ENCODE results near the gene KAZALD1. TPM values are rescaled to one million over a fixed set of nuclear protein-coding genes. Genes with fewer than 3 reads are reported as not detected.

Gene KAZALD1
- polyA plus RNA-seq, 2 donors, result 0.81 to 1.4 TPM

- Histone ChIP-seq H3K36me3 (ENCODE audit: control insufficient read depth in 2 of 2, insufficient read depth in 2 of 2, low read length in 1 of 2) (no peaks in the 10 kb centered on the region), H3K9me3 (ENCODE audit: control insufficient read depth in 2 of 2, insufficient read depth in 1 of 2, low read depth in 1 of 2, low read length in 1 of 2) (no peaks in the 10 kb centered on the region), H3K4me1 (ENCODE audit: control insufficient read depth in 2 of 2, insufficient read depth in 2 of 2, low read length in 1 of 2) (peaks cover 0 to under 1% of the 10 kb centered on the region in 2 donors), H3K27me3 (ENCODE audit: control insufficient read depth in 1 of 2, insufficient read depth in 2 of 2, low read length in 2 of 2) (no peaks in the 10 kb centered on the region), H3K27ac (ENCODE audit: low read depth in 2 of 2, low read length in 1 of 2) (no peak overlapping the region), H3K4me3 (ENCODE audit: low read depth in 1 of 2, low read length in 2 of 2) (no peak overlapping the region)
- 79% methylated on average over 4 of the region's 4 CpGs for WGBS, 2 donors
Observed at GRCh38 chr10:101055411-101055810, 6.4 kb upstream of the KAZALD1 start.

- Histone ChIP-seq H3K4me1 (ENCODE audit: control insufficient read depth in 2 of 2, insufficient read depth in 2 of 2, low read length in 1 of 2) (peaks cover 0 to 4% of the 10 kb centered on the region in 2 donors), H3K27ac (ENCODE audit: low read depth in 2 of 2, low read length in 1 of 2) (no peak overlapping the region), H3K27me3 (ENCODE audit: control insufficient read depth in 1 of 2, insufficient read depth in 2 of 2, low read length in 2 of 2) (no peaks in the 10 kb centered on the region), H3K9me3 (ENCODE audit: control insufficient read depth in 2 of 2, insufficient read depth in 1 of 2, low read depth in 1 of 2, low read length in 1 of 2) (no peaks in the 10 kb centered on the region), H3K36me3 (ENCODE audit: control insufficient read depth in 2 of 2, insufficient read depth in 2 of 2, low read length in 1 of 2) (no peaks in the 10 kb centered on the region), H3K4me3 (ENCODE audit: low read depth in 1 of 2, low read length in 2 of 2) (no peak overlapping the region)
- WGBS, 2 donors, result 91 to 95% methylated on average over 4 of the region's 4 CpGs
Observed at GRCh38 chr10:101056365-101057151, 5.2 kb upstream of the KAZALD1 start.

- WGBS, 2 donors, result 0% methylated on average over 37 of the region's 37 CpGs
- Histone ChIP-seq H3K36me3 (ENCODE audit: control insufficient read depth in 2 of 2, insufficient read depth in 2 of 2, low read length in 1 of 2) (no peaks in the 10 kb centered on the region), H3K27me3 (ENCODE audit: control insufficient read depth in 1 of 2, insufficient read depth in 2 of 2, low read length in 2 of 2) (peaks cover 0 to 3% of the 10 kb centered on the region in 2 donors), H3K27ac (ENCODE audit: low read depth in 2 of 2, low read length in 1 of 2) (peak overlapping the region; percentile 87 to 99), H3K4me1 (ENCODE audit: control insufficient read depth in 2 of 2, insufficient read depth in 2 of 2, low read length in 1 of 2) (peaks cover 3 to 16% of the 10 kb centered on the region in 2 donors), H3K9me3 (ENCODE audit: control insufficient read depth in 2 of 2, insufficient read depth in 1 of 2, low read depth in 1 of 2, low read length in 1 of 2) (no peaks in the 10 kb centered on the region), H3K4me3 (ENCODE audit: low read depth in 1 of 2, low read length in 2 of 2) (peak overlapping the region; percentile 71 to 93)
Observed at GRCh38 chr10:101060036-101060950, 1.5 kb upstream of the KAZALD1 start.

- no peaks in the 10 kb centered on the region for H3K9me3 ChIP-seq (ENCODE audit: control insufficient read depth in 2 of 2, insufficient read depth in 1 of 2, low read depth in 1 of 2, low read length in 1 of 2)
- peaks cover 0 to 3% of the 10 kb centered on the region in 2 donors for H3K27me3 ChIP-seq (ENCODE audit: control insufficient read depth in 1 of 2, insufficient read depth in 2 of 2, low read length in 2 of 2)
- 1 to 2% methylated on average over 54 to 67 of the region's 67 CpGs for WGBS, 2 donors
- H3K4me1 ChIP-seq (ENCODE audit: control insufficient read depth in 2 of 2, insufficient read depth in 2 of 2, low read length in 1 of 2), result peaks cover 3 to 17% of the 10 kb centered on the region in 2 donors
- H3K4me3 ChIP-seq (ENCODE audit: low read depth in 1 of 2, low read length in 2 of 2), result peak overlapping the region; percentile 71 to 93
- no peaks in the 10 kb centered on the region for H3K36me3 ChIP-seq (ENCODE audit: control insufficient read depth in 2 of 2, insufficient read depth in 2 of 2, low read length in 1 of 2)
- H3K27ac ChIP-seq (ENCODE audit: low read depth in 2 of 2, low read length in 1 of 2), result peak overlapping the region; percentile 87 to 99
Observed at GRCh38 chr10:101060951-101061623, 702 bp upstream of the KAZALD1 start.

GRCh38 chr10:101062232-101063049, 652 bp downstream of the KAZALD1 start:
- peak overlapping the region; percentile 20 to 45 for H3K4me3 ChIP-seq (ENCODE audit: low read depth in 1 of 2, low read length in 2 of 2)
- H3K36me3 ChIP-seq (ENCODE audit: control insufficient read depth in 2 of 2, insufficient read depth in 2 of 2, low read length in 1 of 2), result no peaks in the 10 kb centered on the region
- H3K27ac ChIP-seq (ENCODE audit: low read depth in 2 of 2, low read length in 1 of 2), result peak overlapping the region in 1 of 2 donors; percentile 51
- peaks cover 7 to 19% of the 10 kb centered on the region in 2 donors for H3K4me1 ChIP-seq (ENCODE audit: control insufficient read depth in 2 of 2, insufficient read depth in 2 of 2, low read length in 1 of 2)
- 8 to 11% methylated on average over 51 to 63 of the region's 63 CpGs for WGBS, 2 donors
- peaks cover 0 to 3% of the 10 kb centered on the region in 2 donors for H3K27me3 ChIP-seq (ENCODE audit: control insufficient read depth in 1 of 2, insufficient read depth in 2 of 2, low read length in 2 of 2)
- H3K9me3 ChIP-seq (ENCODE audit: control insufficient read depth in 2 of 2, insufficient read depth in 1 of 2, low read depth in 1 of 2, low read length in 1 of 2), result no peaks in the 10 kb centered on the region

GRCh38 chr10:101063050-101063525, 1.3 kb downstream of the KAZALD1 start:
- Histone ChIP-seq H3K4me1 (ENCODE audit: control insufficient read depth in 2 of 2, insufficient read depth in 2 of 2, low read length in 1 of 2) (peaks cover 7 to 21% of the 10 kb centered on the region in 2 donors), H3K4me3 (ENCODE audit: low read depth in 1 of 2, low read length in 2 of 2) (peak overlapping the region; percentile 20 to 45), H3K9me3 (ENCODE audit: control insufficient read depth in 2 of 2, insufficient read depth in 1 of 2, low read depth in 1 of 2, low read length in 1 of 2) (no peaks in the 10 kb centered on the region), H3K36me3 (ENCODE audit: control insufficient read depth in 2 of 2, insufficient read depth in 2 of 2, low read length in 1 of 2) (no peaks in the 10 kb centered on the region), H3K27ac (ENCODE audit: low read depth in 2 of 2, low read length in 1 of 2) (no peak overlapping the region), H3K27me3 (ENCODE audit: control insufficient read depth in 1 of 2, insufficient read depth in 2 of 2, low read length in 2 of 2) (peaks cover 0 to 3% of the 10 kb centered on the region in 2 donors)
- 23% methylated on average over 19 of the region's 19 CpGs for WGBS, 2 donors

- Histone ChIP-seq H3K9me3 (ENCODE audit: control insufficient read depth in 2 of 2, insufficient read depth in 1 of 2, low read depth in 1 of 2, low read length in 1 of 2) (no peaks in the 10 kb centered on the region), H3K27me3 (ENCODE audit: control insufficient read depth in 1 of 2, insufficient read depth in 2 of 2, low read length in 2 of 2) (peaks cover 0 to 3% of the 10 kb centered on the region in 2 donors), H3K27ac (ENCODE audit: low read depth in 2 of 2, low read length in 1 of 2) (no peak overlapping the region), H3K4me3 (ENCODE audit: low read depth in 1 of 2, low read length in 2 of 2) (no peak overlapping the region), H3K36me3 (ENCODE audit: control insufficient read depth in 2 of 2, insufficient read depth in 2 of 2, low read length in 1 of 2) (no peaks in the 10 kb centered on the region), H3K4me1 (ENCODE audit: control insufficient read depth in 2 of 2, insufficient read depth in 2 of 2, low read length in 1 of 2) (peaks cover 7 to 21% of the 10 kb centered on the region in 2 donors)
- 66 to 67% methylated on average over 15 of the region's 15 CpGs for WGBS, 2 donors
Observed at GRCh38 chr10:101063548-101064414, 2.0 kb downstream of the KAZALD1 start.

GRCh38 chr10:101064415-101065030, 2.7 kb downstream of the KAZALD1 start:
- Histone ChIP-seq H3K27me3 (ENCODE audit: control insufficient read depth in 1 of 2, insufficient read depth in 2 of 2, low read length in 2 of 2) (peaks cover 0 to 3% of the 10 kb centered on the region in 2 donors), H3K4me1 (ENCODE audit: control insufficient read depth in 2 of 2, insufficient read depth in 2 of 2, low read length in 1 of 2) (peaks cover 7 to 21% of the 10 kb centered on the region in 2 donors)

More at GRCh38 chr10:101064415-101065030, 2.7 kb downstream of the KAZALD1 start:
- WGBS, 2 donors, result 90 to 93% methylated on average over 9 of the region's 9 CpGs
- no peak overlapping the region for H3K27ac ChIP-seq (ENCODE audit: low read depth in 2 of 2, low read length in 1 of 2)
- no peak overlapping the region for H3K4me3 ChIP-seq (ENCODE audit: low read depth in 1 of 2, low read length in 2 of 2)
- no peaks in the 10 kb centered on the region for H3K9me3 ChIP-seq (ENCODE audit: control insufficient read depth in 2 of 2, insufficient read depth in 1 of 2, low read depth in 1 of 2, low read length in 1 of 2)
- H3K36me3 ChIP-seq (ENCODE audit: control insufficient read depth in 2 of 2, insufficient read depth in 2 of 2, low read length in 1 of 2), result no peaks in the 10 kb centered on the region
